Fibroblast of lung (primary cell): ENCODE measurements around the gene ADI1. TPM values are rescaled to one million over a fixed set of nuclear protein-coding genes. Genes with fewer than 3 reads are reported as not detected.

Experiments used
- DNase-seq, 2 donors: peaks; one replicate each; pipeline versions ENCODE4 v3.0.0 to v3.0.0-alpha.2; 2010; ENCODE audit warnings: low read depth in 2 of 2
- H2AFZ ChIP-seq: 2 replicates; pipeline ENCODE4 v1.5.1; 2012; ENCODE audit warnings: low read length, control low read depth, inconsistent platforms
- H3K27ac ChIP-seq: 2 replicates; pipeline ENCODE4 v1.5.1; 2011; ENCODE audit warnings: low read length, control low read depth; ENCODE audit not compliant: insufficient read depth
- H3K27me3 ChIP-seq: 2 replicates; pipeline ENCODE4 v1.5.1; 2011; ENCODE audit warnings: mild to moderate bottlenecking, low read length; ENCODE audit not compliant: control insufficient read depth, insufficient read depth
- H3K36me3 ChIP-seq: 2 replicates; pipeline ENCODE4 v1.5.1; 2011; ENCODE audit warnings: low read length; ENCODE audit not compliant: control insufficient read depth, insufficient read depth
- H3K4me1 ChIP-seq: 2 replicates; pipeline ENCODE4 v1.5.1; 2011; ENCODE audit warnings: low read length; ENCODE audit not compliant: control insufficient read depth, insufficient read depth; ENCODE audit errors: extremely low read depth
- H3K4me2 ChIP-seq: 2 replicates; pipeline ENCODE4 v1.5.1; 2011; ENCODE audit warnings: low read length, control low read depth; ENCODE audit not compliant: insufficient read depth; ENCODE audit errors: extremely low read depth
- H3K4me3 ChIP-seq, 4 experiments: fragments of 200-600 bp in 1 of 4; sonication (generic) in 1 of 4; replicated peaks in 1 of 4; 2 replicates each; pipeline ENCODE4 v1.5.1; 2011 to 2016; ENCODE audit warnings: low read length in 4 of 4, low read depth in 3 of 4, mild to moderate bottlenecking in 3 of 4, control low read depth in 2 of 4, inconsistent platforms in 1 of 4, mixed read lengths in 1 of 4; ENCODE audit not compliant: insufficient read depth in 1 of 4; ENCODE audit errors: control extremely low read depth in 1 of 4
- H3K79me2 ChIP-seq: 2 replicates; pipeline ENCODE4 v1.5.1; 2012; ENCODE audit warnings: mild to moderate bottlenecking, low read length, inconsistent platforms; ENCODE audit not compliant: control insufficient read depth, insufficient read depth
- H3K9ac ChIP-seq: 2 replicates; pipeline ENCODE4 v1.5.1; 2011; ENCODE audit warnings: mild to moderate bottlenecking, low read length, control low read depth; ENCODE audit not compliant: insufficient read depth
- H3K9me3 ChIP-seq: 2 replicates; pipeline ENCODE4 v1.5.1; 2012; ENCODE audit warnings: low read depth, low read length; ENCODE audit not compliant: control insufficient read depth, insufficient read depth
- H4K20me1 ChIP-seq: 2 replicates; pipeline ENCODE4 v1.5.1; 2011; ENCODE audit warnings: low read length; ENCODE audit not compliant: control insufficient read depth, insufficient read depth; ENCODE audit errors: extremely low read depth
- CTCF ChIP-seq, 2 donors: IDR thresholded peaks in 1 of 2; conservative IDR thresholded peaks in 1 of 2; 1 replicate in 1 of 2; 2 replicates in 1 of 2; pipeline ENCODE4 v1.5.1; 2011 to 2012; ENCODE audit warnings: low read length in 2 of 2, control low read depth in 1 of 2, inconsistent platforms in 1 of 2, low read depth in 1 of 2, mild to moderate bottlenecking in 1 of 2
- EZH2 ChIP-seq: IDR thresholded peaks from 2 replicates; pipeline ENCODE4 v1.5.1; 2012; ENCODE audit warnings: low read length, control low read depth, mild to moderate bottlenecking; ENCODE audit errors: missing control alignments
- polyA plus RNA-seq, 2 donors: library from polyadenylated mRNA; depleted of rRNA in 1 of 2; stranded (reverse) in 1 of 2; unstranded in 1 of 2; fragments of >200 nt; gene quantifications; 2 replicates each; pipeline ENCODE4 v1.2.1, GENCODE V29; 2011 to 2012; ENCODE audit warnings: missing spikeins in 1 of 2
- total RNA-seq: library from RNA; depleted of rRNA; stranded (reverse); fragments of >200 nt; gene quantifications from 2 replicates; pipeline ENCODE4 v1.2.1, GENCODE V29; 2014

ADI1 gene
- total and polyA plus RNA-seq, 2 donors (not counting 1 experiment from before 2014, with no cell fraction given), result 41.9 to 69.3 TPM

GRCh38 chr2:3466966-3467365, 52.4 kb downstream of the ADI1 start:
- Histone ChIP-seq H3K4me1 (peaks cover 22% of the 10 kb centered on the region), H3K4me2 (no peak overlapping the region), H3K27ac (no peak overlapping the region), H4K20me1 (no peaks in the 10 kb centered on the region), H3K9ac (no peak overlapping the region), H3K4me3 (no peak overlapping the region), H3K79me2 (no peaks in the 10 kb centered on the region), H3K36me3 (peaks cover 24% of the 10 kb centered on the region), H3K9me3 (no peaks in the 10 kb centered on the region), H3K27me3 (no peaks in the 10 kb centered on the region), H2AFZ (no peak overlapping the region)
- no peak for TF ChIP-seq CTCF (conservative IDR thresholded peaks at IDR 0.05 in 1 of 2, IDR thresholded peaks at IDR 0.05 in 1 of 2; ENCODE audit: low read depth in 1 of 2, low read length in 2 of 2)
- no peak for TF ChIP-seq EZH2
- DNase-seq, result no peak

DNA sequence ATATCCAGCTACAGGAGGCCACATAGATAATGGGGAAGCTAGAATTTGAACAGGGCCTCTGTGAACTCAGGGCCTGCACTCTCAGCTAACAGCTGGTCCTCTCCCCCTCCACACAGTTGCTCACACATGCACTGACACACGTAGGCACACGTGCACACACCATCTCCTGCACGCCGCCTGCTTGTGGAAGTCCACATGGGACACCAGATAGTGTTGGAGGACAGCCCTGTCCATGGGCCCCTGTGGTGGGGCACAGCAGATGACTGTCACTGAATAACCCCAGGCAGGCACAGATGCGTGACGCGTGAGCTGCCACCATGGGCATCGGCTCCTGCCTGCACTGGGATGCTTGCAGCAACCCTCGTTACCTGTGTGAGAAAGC, 52.9 kb downstream of the ADI1 start:
- DNase-seq, result no peak
- H3K36me3 ChIP-seq, result peaks cover 23% of the 10 kb centered on the region
- no peak overlapping the region for H3K4me2 ChIP-seq
- H3K27ac ChIP-seq, result peak overlapping the region; percentile 48
- no peaks in the 10 kb centered on the region for H3K79me2 ChIP-seq
- H3K9me3 ChIP-seq, result no peaks in the 10 kb centered on the region
- no peaks in the 10 kb centered on the region for H4K20me1 ChIP-seq
- no peak overlapping the region for H2AFZ ChIP-seq
- H3K9ac ChIP-seq, result no peak overlapping the region
- TF ChIP-seq CTCF (conservative IDR thresholded peaks at IDR 0.05 in 1 of 2, IDR thresholded peaks at IDR 0.05 in 1 of 2; ENCODE audit: low read depth in 1 of 2, low read length in 2 of 2), result no peak
- no peak for TF ChIP-seq EZH2
- H3K4me3 ChIP-seq, result no peak overlapping the region
- H3K4me1 ChIP-seq, result peaks cover 22% of the 10 kb centered on the region
- H3K27me3 ChIP-seq, result no peaks in the 10 kb centered on the region

DNA sequence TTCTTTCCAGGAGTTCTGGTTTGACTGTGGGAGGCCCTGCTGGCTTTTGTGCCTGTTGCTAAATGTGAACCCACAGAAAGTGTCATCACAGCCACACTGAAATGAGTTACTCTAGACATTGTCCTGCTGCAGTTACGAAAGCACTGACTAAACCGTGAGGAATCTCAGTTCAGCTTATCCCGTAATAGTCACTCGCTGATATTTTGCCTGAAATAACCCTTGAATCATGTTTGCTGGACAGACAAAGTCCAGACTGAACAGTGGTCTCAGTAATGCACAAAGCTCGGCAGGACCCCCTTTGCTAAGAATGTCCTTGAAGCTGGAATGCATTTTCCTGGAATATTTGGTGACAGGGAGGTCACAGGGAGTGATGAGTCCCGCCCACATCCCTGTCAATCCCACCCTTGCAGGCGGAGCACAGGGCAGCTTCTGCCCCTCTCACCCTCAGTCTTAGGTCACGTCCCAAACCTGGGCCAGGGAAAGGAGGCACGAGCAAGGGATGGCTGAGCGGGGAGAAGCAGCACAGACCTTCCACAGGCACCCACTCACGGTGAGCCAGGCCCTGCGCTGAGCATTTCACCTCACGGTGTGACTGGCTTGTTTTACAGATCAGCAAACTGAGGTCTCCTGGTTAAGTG, 53.4 kb downstream of the ADI1 start:
- DNase-seq, result peak; percentile 95 to 97
- H3K79me2 ChIP-seq, result no peaks in the 10 kb centered on the region
- no peaks in the 10 kb centered on the region for H3K27me3 ChIP-seq
- H3K27ac ChIP-seq, result peak overlapping the region; percentile 48
- H3K9ac ChIP-seq, result no peak overlapping the region
- H4K20me1 ChIP-seq, result no peaks in the 10 kb centered on the region
- peaks cover 23% of the 10 kb centered on the region for H3K36me3 ChIP-seq
- TF ChIP-seq CTCF (conservative IDR thresholded peaks at IDR 0.05 in 1 of 2, IDR thresholded peaks at IDR 0.05 in 1 of 2; ENCODE audit: low read depth in 1 of 2, low read length in 2 of 2), result no peak
- no peak for TF ChIP-seq EZH2
- no peaks in the 10 kb centered on the region for H3K9me3 ChIP-seq
- H3K4me2 ChIP-seq, result peak overlapping the region; percentile 39
- peaks cover 22% of the 10 kb centered on the region for H3K4me1 ChIP-seq
- H2AFZ ChIP-seq, result no peak overlapping the region
- peak overlapping the region in 1 of 4 experiments; percentile 4 for H3K4me3 ChIP-seq
